HepG2 (cell line): Measurements from ENCODE around the gene CREM. TPM values are rescaled to one million over a fixed set of nuclear protein-coding genes. Genes with fewer than 3 reads are reported as not detected.
A peak's percentile ranks its signal among the peaks of the same experiment; 100 is the strongest.

ENCODE experiments used
- FOXM1 ChIP-seq: sonication (generic); formaldehyde crosslinking; IDR thresholded peaks from 2 replicates; pipeline ENCODE4 v1.5.0; 2020; ENCODE audit warnings: missing genetic modification reagents
- KDM5A ChIP-seq: fragments of 200-600 bp; sonication (generic); IDR thresholded peaks from 2 replicates; pipeline ENCODE4 v1.7.0; 2018; ENCODE audit warnings: antibody characterized with exemption, mild to moderate bottlenecking, low read length, borderline replicate concordance
- MAF1 ChIP-seq: sonication (generic); formaldehyde crosslinking; IDR thresholded peaks from 2 replicates; pipeline ENCODE4 v1.5.0; 2020; ENCODE audit warnings: missing genetic modification reagents, borderline replicate concordance
- SIN3A ChIP-seq: IDR thresholded peaks from 2 replicates; pipeline ENCODE4 v1.6.1; 2011; ENCODE audit warnings: low read depth, mild to moderate bottlenecking, control low read depth, low read length, borderline replicate concordance
- SP1 ChIP-seq, 2 experiments: fragments of 450-650 bp in 1 of 2; sonication (generic) in 1 of 2; formaldehyde crosslinking in 1 of 2; IDR thresholded peaks; 2 replicates each; pipeline versions ENCODE4 v1.4.0 to v1.6.1; 2016 to 2020; ENCODE audit warnings: missing genetic modification reagents in 1 of 2
- SPEN ChIP-seq: sonication (generic); formaldehyde crosslinking; IDR thresholded peaks from 2 replicates; pipeline ENCODE4 v1.5.1; 2020; ENCODE audit warnings: low read depth, mild to moderate bottlenecking, missing genetic modification reagents
- TMF1 ChIP-seq: sonication (generic); formaldehyde crosslinking; IDR thresholded peaks from 2 replicates; pipeline ENCODE4 v1.8.1; 2022; ENCODE audit warnings: low read depth, missing genetic modification reagents
- ZBED4 ChIP-seq: sonication (generic); formaldehyde crosslinking; IDR thresholded peaks from 2 replicates; pipeline ENCODE4 v1.4.0; 2020; ENCODE audit warnings: missing genetic modification reagents, borderline replicate concordance
- ZBTB38 ChIP-seq: sonication (generic); formaldehyde crosslinking; IDR thresholded peaks from 2 replicates; pipeline ENCODE4 v1.5.1; 2020; ENCODE audit warnings: mild to moderate bottlenecking, missing genetic modification reagents
- ZFY ChIP-seq: sonication (generic); formaldehyde crosslinking; IDR thresholded peaks from 2 replicates; pipeline ENCODE4 v1.4.0; 2020; ENCODE audit warnings: missing genetic modification reagents
- ZNF138 ChIP-seq: sonication (generic); formaldehyde crosslinking; IDR thresholded peaks from 2 replicates; pipeline ENCODE4 v1.5.0; 2020; ENCODE audit warnings: mild to moderate bottlenecking, low read depth, missing genetic modification reagents
- ZNF230 ChIP-seq: sonication (generic); formaldehyde crosslinking; IDR thresholded peaks from 2 replicates; pipeline ENCODE4 v1.4.0; 2020; ENCODE audit warnings: mild to moderate bottlenecking, missing genetic modification reagents
- ZNF292 ChIP-seq: sonication (generic); formaldehyde crosslinking; IDR thresholded peaks from 2 replicates; pipeline ENCODE4 v1.8.1; 2022; ENCODE audit warnings: mild to moderate bottlenecking, low read depth, missing genetic modification reagents, borderline replicate concordance
- ZNF549 ChIP-seq: sonication (generic); formaldehyde crosslinking; IDR thresholded peaks from 2 replicates; pipeline ENCODE4 v1.5.0; 2020; ENCODE audit warnings: missing genetic modification reagents
- ZNF563 ChIP-seq: sonication (generic); formaldehyde crosslinking; IDR thresholded peaks from 2 replicates; pipeline ENCODE4 v1.8.0; 2022; ENCODE audit warnings: mild to moderate bottlenecking, moderate library complexity, missing genetic modification reagents
- ZNF670 ChIP-seq: sonication (generic); formaldehyde crosslinking; IDR thresholded peaks from 2 replicates; pipeline ENCODE4 v1.8.0; 2022; ENCODE audit warnings: mild to moderate bottlenecking, missing genetic modification reagents, borderline replicate concordance
- ZNF703 ChIP-seq: sonication (generic); formaldehyde crosslinking; IDR thresholded peaks from 2 replicates; pipeline ENCODE4 v1.5.1; 2020; ENCODE audit warnings: missing genetic modification reagents, mild to moderate bottlenecking, moderate library complexity, borderline replicate concordance
- ZNF713 ChIP-seq: sonication (generic); formaldehyde crosslinking; IDR thresholded peaks from 2 replicates; pipeline ENCODE4 v1.4.0; 2020; ENCODE audit warnings: mild to moderate bottlenecking, missing genetic modification reagents
- ZNF761 ChIP-seq: sonication (generic); formaldehyde crosslinking; conservative IDR thresholded peaks from 2 replicates; pipeline ENCODE4 v1.4.0; 2020; ENCODE audit warnings: mild to moderate bottlenecking, missing genetic modification reagents
- polyA plus RNA-seq, 8 experiments: library from polyadenylated mRNA; depleted of rRNA in 3 of 8; stranded (reverse) in 7 of 8; unstranded in 1 of 8; fragments of >200 nt; fragmentation: Illumina TruSeq in 4 of 8; extraction: Trizol in 4 of 8; gene quantifications; 2 replicates each; pipeline versions ENCODE4 v1.2.1 to v1.2.3, GENCODE V29; 2011 to 2016; ENCODE audit warnings: low read depth in 4 of 8, missing spikeins in 1 of 8, mixed read lengths in 1 of 8; ENCODE audit not compliant: insufficient read depth in 1 of 8
- total RNA-seq, 5 experiments: library from RNA; depleted of rRNA; stranded (reverse); fragments of >200 nt; fragmentation: Illumina TruSeq; extraction: Trizol; gene quantifications; 2 replicates each; pipeline ENCODE4 v1.2.3, GENCODE V29; 2016; ENCODE audit warnings: low read depth in 1 of 5

The CREM gene
- total and polyA plus RNA-seq, 2 of the 13 experiments (the other 11 are each of a cell fraction or from before 2014, with no cell fraction given): 21.3 to 25.4 TPM

GRCh38 chr10:35127289-35127891 is 744 bp downstream of the CREM start (continued):
- TF ChIP-seq ZBTB38 (CRISPR knock-in tag) (peak; percentile 2; the same call in 1 of the 2 replicates), FOXM1 (CRISPR knock-in tag) (no peak), ZBED4 (CRISPR knock-in tag) (0 out of 2 replicates have a peak, but pooled peaks have one; percentile 8), ZNF713 (no peak), SPEN (CRISPR knock-in tag) (0 out of 2 replicates have a peak, but pooled peaks have one; percentile 3), SIN3A (0 out of 2 replicates have a peak, but pooled peaks have one; percentile 23), MAF1 (CRISPR knock-in tag) (no peak), ZNF549 (CRISPR knock-in tag) (no peak), ZFY (CRISPR knock-in tag) (peak; percentile 22), ZNF703 (CRISPR knock-in tag) (no peak), ZNF138 (peak; percentile 59; the same call in 1 of the 2 replicates), ZNF292 (CRISPR knock-in tag) (0 out of 2 replicates have a peak, but pooled peaks have one; percentile 28), ZNF670 (CRISPR knock-in tag) (0 out of 2 replicates have a peak, but pooled peaks have one; percentile 70), ZNF230 (CRISPR knock-in tag) (0 out of 2 replicates have a peak, but pooled peaks have one; percentile 11), ZNF563 (CRISPR knock-in tag) (peak; percentile 14; the same call in 1 of the 2 replicates), ZNF761 (CRISPR knock-in tag) (peak; percentile 4; the same call in 1 of the 2 replicates), SP1 (IDR thresholded peaks at IDR 0.05) (no peak), SP1 (CRISPR knock-in tag; IDR thresholded peaks at IDR 0.05) (no peak), TMF1 (CRISPR knock-in tag) (peak; percentile 74; the same call in 1 of the 2 replicates), KDM5A (0 out of 2 replicates have a peak, but pooled peaks have one; percentile 0)
